ENCODE measurements around the gene FSD1L.

DNA sequence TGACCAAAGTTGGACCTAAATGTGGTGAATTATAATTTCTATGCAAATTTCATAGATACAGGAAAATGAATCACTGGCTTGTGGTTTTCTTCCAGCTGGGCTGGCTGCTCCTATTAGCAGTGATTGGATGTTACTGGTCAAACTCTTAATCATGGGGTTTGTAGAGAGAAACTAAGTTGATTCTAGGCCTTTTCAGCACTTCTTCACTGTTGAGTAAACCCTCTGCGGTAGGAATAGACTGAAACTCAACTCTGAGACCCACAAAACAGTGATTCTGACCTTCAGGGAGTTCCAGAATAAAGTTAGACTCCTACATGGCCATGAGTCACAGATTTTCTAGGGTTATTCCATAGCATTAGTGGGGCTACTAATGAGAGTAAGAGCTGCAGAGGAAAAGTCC lies 62.2 kb downstream of the FSD1L start:
- TF ChIP-seq TAF1 (IDR thresholded peaks at IDR 0.05; ENCODE audit: borderline replicate concordance, insufficient read depth, low read length) (no peak), SIN3A (IDR thresholded peaks at IDR 0.05; ENCODE audit: borderline replicate concordance, insufficient read depth, low read length) (no peak), POLR2AphosphoS5 (IDR thresholded peaks at IDR 0.05; ENCODE audit: low read depth, low read length) (no peak)
- TF ChIP-seq, protein P1, sequence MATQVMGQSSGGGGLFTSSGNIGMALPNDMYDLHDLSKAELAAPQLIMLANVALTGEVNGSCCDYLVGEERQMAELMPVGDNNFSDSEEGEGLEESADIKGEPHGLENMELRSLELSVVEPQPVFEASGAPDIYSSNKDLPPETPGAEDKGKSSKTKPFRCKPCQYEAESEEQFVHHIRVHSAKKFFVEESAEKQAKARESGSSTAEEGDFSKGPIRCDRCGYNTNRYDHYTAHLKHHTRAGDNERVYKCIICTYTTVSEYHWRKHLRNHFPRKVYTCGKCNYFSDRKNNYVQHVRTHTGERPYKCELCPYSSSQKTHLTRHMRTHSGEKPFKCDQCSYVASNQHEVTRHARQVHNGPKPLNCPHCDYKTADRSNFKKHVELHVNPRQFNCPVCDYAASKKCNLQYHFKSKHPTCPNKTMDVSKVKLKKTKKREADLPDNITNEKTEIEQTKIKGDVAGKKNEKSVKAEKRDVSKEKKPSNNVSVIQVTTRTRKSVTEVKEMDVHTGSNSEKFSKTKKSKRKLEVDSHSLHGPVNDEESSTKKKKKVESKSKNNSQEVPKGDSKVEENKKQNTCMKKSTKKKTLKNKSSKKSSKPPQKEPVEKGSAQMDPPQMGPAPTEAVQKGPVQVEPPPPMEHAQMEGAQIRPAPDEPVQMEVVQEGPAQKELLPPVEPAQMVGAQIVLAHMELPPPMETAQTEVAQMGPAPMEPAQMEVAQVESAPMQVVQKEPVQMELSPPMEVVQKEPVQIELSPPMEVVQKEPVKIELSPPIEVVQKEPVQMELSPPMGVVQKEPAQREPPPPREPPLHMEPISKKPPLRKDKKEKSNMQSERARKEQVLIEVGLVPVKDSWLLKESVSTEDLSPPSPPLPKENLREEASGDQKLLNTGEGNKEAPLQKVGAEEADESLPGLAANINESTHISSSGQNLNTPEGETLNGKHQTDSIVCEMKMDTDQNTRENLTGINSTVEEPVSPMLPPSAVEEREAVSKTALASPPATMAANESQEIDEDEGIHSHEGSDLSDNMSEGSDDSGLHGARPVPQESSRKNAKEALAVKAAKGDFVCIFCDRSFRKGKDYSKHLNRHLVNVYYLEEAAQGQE (IDR thresholded peaks at IDR 0.05; ENCODE audit: insufficient read depth in 1 of 2, low read depth in 2 of 2, low read length in 2 of 2) = no peak

Measured in PFSK-1 (cell line).